ENCODE results near the gene CCDC142.

DNA sequence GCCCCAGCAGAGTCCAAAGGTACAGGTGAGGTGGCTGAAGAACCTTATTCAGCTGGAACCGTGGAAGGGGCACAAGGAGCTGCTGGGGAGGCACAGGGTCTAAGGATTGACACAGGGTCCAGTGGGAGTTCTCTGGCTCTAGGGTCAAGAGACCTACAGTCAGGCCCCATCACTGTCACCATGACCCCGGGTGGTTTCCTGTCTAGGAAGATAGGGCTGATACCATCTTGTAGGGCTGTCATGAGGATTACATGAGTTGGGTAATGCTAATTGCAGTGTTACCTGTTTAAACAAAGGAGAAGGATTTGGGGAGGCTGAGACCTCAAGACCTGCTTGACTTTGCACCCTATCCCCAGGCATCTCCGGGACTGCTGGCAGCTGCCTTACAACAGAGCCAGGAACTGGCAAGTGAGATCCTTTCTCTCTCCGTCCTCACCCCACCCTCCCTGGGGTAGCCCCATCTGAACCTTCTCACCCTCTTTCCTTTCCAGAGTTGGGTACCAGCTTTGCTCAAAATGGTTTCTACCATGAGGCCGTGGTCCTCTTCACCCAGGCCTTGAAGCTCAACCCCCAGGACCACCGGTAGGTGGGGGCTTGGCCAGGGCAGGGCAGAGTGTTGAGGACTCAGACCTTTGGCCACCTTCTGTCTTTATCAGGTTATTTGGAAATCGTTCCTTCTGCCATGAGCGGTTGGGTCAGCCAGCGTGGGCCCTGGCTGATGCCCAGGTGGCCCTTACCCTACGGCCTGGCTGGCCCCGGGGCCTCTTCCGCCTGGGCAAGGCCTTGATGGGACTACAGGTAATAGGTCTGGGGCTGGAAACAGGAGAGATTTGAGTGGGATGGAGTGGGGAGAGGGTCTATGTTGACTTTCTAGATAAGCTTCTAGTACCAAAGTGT, 9.1 kb upstream of the CCDC142 start:
- TF ChIP-seq, protein P1, sequence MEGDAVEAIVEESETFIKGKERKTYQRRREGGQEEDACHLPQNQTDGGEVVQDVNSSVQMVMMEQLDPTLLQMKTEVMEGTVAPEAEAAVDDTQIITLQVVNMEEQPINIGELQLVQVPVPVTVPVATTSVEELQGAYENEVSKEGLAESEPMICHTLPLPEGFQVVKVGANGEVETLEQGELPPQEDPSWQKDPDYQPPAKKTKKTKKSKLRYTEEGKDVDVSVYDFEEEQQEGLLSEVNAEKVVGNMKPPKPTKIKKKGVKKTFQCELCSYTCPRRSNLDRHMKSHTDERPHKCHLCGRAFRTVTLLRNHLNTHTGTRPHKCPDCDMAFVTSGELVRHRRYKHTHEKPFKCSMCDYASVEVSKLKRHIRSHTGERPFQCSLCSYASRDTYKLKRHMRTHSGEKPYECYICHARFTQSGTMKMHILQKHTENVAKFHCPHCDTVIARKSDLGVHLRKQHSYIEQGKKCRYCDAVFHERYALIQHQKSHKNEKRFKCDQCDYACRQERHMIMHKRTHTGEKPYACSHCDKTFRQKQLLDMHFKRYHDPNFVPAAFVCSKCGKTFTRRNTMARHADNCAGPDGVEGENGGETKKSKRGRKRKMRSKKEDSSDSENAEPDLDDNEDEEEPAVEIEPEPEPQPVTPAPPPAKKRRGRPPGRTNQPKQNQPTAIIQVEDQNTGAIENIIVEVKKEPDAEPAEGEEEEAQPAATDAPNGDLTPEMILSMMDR (IDR thresholded peaks at IDR 0.05): no peak
- no peak for TF ChIP-seq POLR2AphosphoS5 (IDR thresholded peaks at IDR 0.05; ENCODE audit: insufficient read depth in 1 of 2, low read depth in 1 of 2)
